Small intestine (tissue), 7 donors: ENCODE results near the gene LEMD1. TPM values are rescaled to one million over a fixed set of nuclear protein-coding genes. Genes with fewer than 3 reads are reported as not detected.
A peak's percentile ranks its signal among the peaks of the same experiment; 100 is the strongest.

Experiments used
- DNase-seq, 2 donors: peaks; one replicate each; pipeline versions ENCODE4 v3.0.0 to v3.0.0-alpha.2; 2013
- FAIRE-seq: peaks from 2 replicates; lab custom pipeline; 2012; peaks lifted over from hg19 to GRCh38; lab: Jason Lieb, UNC
- H3K27ac ChIP-seq, 3 donors: one replicate each; pipeline ENCODE4 v1.5.1; 2013; ENCODE audit warnings: low read length in 2 of 3, mild to moderate bottlenecking in 2 of 3, control low read depth in 1 of 3, inconsistent platforms in 1 of 3, low read depth in 1 of 3, moderate library complexity in 1 of 3
- H3K27me3 ChIP-seq, 3 donors: one replicate each; pipeline ENCODE4 v1.6.1; 2013; ENCODE audit warnings: low read length in 3 of 3, inconsistent platforms in 1 of 3; ENCODE audit not compliant: control insufficient read depth in 3 of 3, insufficient read depth in 3 of 3
- H3K36me3 ChIP-seq, 3 donors: one replicate each; pipeline ENCODE4 v1.6.1; 2013; ENCODE audit warnings: low read length in 3 of 3, inconsistent platforms in 1 of 3, low read depth in 1 of 3, mild to moderate bottlenecking in 1 of 3, moderate library complexity in 1 of 3; ENCODE audit not compliant: control insufficient read depth in 3 of 3, insufficient read depth in 2 of 3
- H3K4me1 ChIP-seq, 3 donors: one replicate each; pipeline ENCODE4 v1.6.1; 2013; ENCODE audit warnings: low read length in 2 of 3, inconsistent platforms in 1 of 3, low read depth in 1 of 3, mild to moderate bottlenecking in 1 of 3, moderate library complexity in 1 of 3; ENCODE audit not compliant: control insufficient read depth in 3 of 3, insufficient read depth in 2 of 3
- H3K4me3 ChIP-seq, 3 donors: one replicate each; pipeline ENCODE4 v1.5.1; 2013; ENCODE audit warnings: low read length in 3 of 3, control low read depth in 1 of 3, inconsistent platforms in 1 of 3, low read depth in 1 of 3, mild to moderate bottlenecking in 1 of 3, moderate library complexity in 1 of 3
- H3K9me3 ChIP-seq, 2 donors: one replicate each; pipeline ENCODE4 v1.6.1; 2013; ENCODE audit warnings: low read depth in 1 of 2, low read length in 1 of 2; ENCODE audit not compliant: control insufficient read depth in 2 of 2, insufficient read depth in 1 of 2
- whole genome bisulfite sequencing, 3 donors: extraction: QIAGEN DNeasy Blood & Tissue Kit; methylation state at CpG; one replicate each; pipeline ENCODE4 v1.1.7; 2013; 5-methylcytosine and 5-hydroxymethylcytosine counted together
- polyA plus RNA-seq, 4 donors: library from polyadenylated mRNA; stranded (reverse) in 3 of 4; unstranded in 1 of 4; fragments of 200-250 nt in 3 of 4; fragments of 120-200 nt in 1 of 4; gene quantifications; one replicate each; pipeline versions ENCODE4 v1.2.1 to v1.2.3, GENCODE V29; 2013
- donor health status: healthy with polysubstance abuse.
- donor health status: control.
- donor health status: control.
- donor health status: Bipolar disorder and iron deficiency.
- donor health status: healthy.

LEMD1 gene
- polyA plus RNA-seq, 4 donors = 0.34 to 3.8 (median 0.79) TPM

DNA sequence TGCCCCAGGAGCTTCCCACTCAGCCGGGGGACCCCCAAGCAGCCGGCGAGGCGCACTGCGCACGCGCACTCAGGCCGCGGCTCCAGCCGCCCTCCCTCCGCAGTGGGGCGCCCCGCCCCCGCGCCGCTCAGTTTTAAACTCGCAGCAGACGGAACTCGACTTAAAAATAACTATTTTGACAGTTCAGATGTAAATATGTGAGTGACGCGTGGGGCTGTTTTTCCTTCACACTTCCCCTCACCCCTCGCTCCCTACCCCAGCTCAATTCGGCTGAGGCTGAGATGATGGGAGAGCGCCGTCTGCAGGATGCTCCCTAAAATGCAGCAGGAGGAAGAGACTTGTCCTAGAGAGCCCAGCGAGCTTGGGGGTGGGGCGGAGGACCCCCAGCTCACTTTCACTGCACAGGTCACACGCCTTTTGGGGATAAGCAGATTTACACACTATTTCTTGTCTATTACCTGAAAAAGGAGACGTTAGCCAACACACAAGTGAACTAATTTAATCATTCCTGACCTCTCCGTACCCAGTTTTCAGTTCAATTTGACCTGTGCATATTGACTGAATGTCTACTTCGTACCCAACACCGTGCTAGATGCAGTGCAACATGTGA lies 8.9 kb upstream of the LEMD1 start:
- DNase-seq (peak; percentile 53 to 71), FAIRE-seq (no peak)
- WGBS, 3 donors = 4 to 6% (median 6%) methylated on average over 32 of the region's 32 CpGs
- Histone ChIP-seq H3K9me3 (no peaks in the 10 kb centered on the region), H3K27me3 (peaks cover 0 to 40% (median 3%) of the 10 kb centered on the region in 3 donors), H3K27ac (no peak overlapping the region), H3K4me3 (peak overlapping the region; percentile 8 to 36 (median 36)), H3K36me3 (no peaks in the 10 kb centered on the region), H3K4me1 (peaks cover 0 to 9% (median 0%) of the 10 kb centered on the region in 3 donors)

GRCh38 chr1:205429762-205430695 lies 8.2 kb upstream of the LEMD1 start:
- peak overlapping the region; percentile 8 to 36 (median 36) for H3K4me3 ChIP-seq
- H3K9me3 ChIP-seq = no peaks in the 10 kb centered on the region
- no peaks in the 10 kb centered on the region for H3K36me3 ChIP-seq
- no peak overlapping the region for H3K27ac ChIP-seq
- DNase-seq (no peak), FAIRE-seq (no peak)
- peaks cover 0 to 41% (median 3%) of the 10 kb centered on the region in 3 donors for H3K27me3 ChIP-seq
- 60 to 81% (median 61%) methylated on average over 21 to 29 of the region's 29 CpGs for whole genome bisulfite sequencing, 3 donors
- peaks cover 0 to 5% (median 0%) of the 10 kb centered on the region in 3 donors for H3K4me1 ChIP-seq

GRCh38 chr1:205424901-205425600 lies 3.2 kb upstream of the LEMD1 start:
- Histone ChIP-seq H3K27me3 (peaks cover 0 to 34% (median 3%) of the 10 kb centered on the region in 3 donors), H3K9me3 (no peaks in the 10 kb centered on the region), H3K36me3 (no peaks in the 10 kb centered on the region), H3K4me3 (no peak overlapping the region), H3K27ac (no peak overlapping the region), H3K4me1 (no peaks in the 10 kb centered on the region)
- WGBS, 3 donors = 60 to 73% (median 66%) methylated on average over 8 of the region's 8 CpGs
- DNase-seq (no peak), FAIRE-seq (no peak)

DNA sequence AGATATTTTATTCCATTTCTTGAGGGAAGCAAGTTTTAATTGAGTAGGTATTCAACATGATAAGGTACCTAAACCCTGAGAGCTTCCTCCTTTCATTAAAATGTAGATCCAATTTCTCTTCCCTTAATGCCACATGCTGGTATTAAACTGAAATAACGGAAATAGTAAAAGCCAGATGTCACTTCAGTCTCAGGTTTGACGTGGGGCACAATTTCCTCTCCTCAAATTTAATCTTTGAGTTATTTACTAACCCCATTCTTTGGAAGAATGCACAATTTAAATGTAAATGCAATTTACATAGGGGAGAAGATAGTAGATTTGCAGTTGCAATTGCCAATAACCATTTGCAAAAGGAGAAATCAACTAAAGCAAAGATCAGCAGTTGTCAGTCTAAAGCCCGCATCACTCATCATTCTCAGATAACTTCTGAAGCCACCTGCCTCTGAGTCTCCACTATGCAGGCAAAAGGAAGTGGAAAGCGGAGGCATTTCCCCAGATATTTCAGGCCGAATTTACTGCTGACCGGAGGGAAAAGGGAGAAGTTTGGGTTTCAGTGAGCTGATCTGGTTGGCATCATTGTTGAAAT lies 2.1 kb upstream of the LEMD1 start:
- no peak for FAIRE-seq

DNA sequence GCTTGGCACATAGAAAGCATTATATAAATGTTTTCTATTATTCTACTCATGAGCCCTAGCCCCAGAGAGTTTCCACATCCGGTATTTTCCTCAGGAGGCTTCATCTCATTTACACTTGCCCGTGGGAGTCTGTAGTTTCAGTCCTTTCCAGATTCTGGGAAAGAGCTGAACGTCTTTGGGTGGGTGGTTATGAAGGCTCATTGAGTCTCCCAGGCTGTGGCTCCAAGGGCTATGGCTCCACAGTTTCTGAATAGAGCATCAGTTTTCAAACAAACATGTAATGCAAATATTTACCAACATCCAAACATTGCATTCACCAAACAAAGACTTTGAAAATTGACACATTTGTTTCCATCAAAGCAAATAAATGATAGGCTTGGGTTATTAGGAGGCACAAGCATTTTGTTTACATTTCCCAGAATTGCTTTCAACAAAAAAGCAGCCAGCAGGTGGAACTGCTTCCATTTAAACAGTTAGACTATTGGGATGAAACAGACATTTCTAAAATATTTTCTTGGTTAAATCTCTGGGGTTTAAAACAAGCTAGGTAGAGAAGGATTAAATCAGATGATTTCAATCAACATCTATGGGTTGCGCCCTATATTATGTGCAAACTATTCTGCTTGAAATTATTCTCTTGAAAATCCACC lies 1.3 kb upstream of the LEMD1 start:
- Histone ChIP-seq H3K4me3 (no peak overlapping the region), H3K27ac (no peak overlapping the region), H3K4me1 (no peaks in the 10 kb centered on the region), H3K36me3 (no peaks in the 10 kb centered on the region), H3K27me3 (peaks cover 0 to 24% (median 6%) of the 10 kb centered on the region in 3 donors), H3K9me3 (no peaks in the 10 kb centered on the region)
- WGBS, 3 donors = 45 to 53% (median 52%) methylated on average over 4 of the region's 4 CpGs
- DNase-seq = no peak
- no peak for FAIRE-seq

More for the DNA sequence above, 2.1 kb upstream of the LEMD1 start:
- WGBS, 3 donors = 75 to 82% (median 81%) methylated on average over 6 of the region's 6 CpGs
- Histone ChIP-seq H3K27ac (no peak overlapping the region), H3K9me3 (no peaks in the 10 kb centered on the region), H3K27me3 (peaks cover 0 to 25% (median 6%) of the 10 kb centered on the region in 3 donors), H3K36me3 (no peaks in the 10 kb centered on the region), H3K4me1 (no peaks in the 10 kb centered on the region), H3K4me3 (no peak overlapping the region)
- DNase-seq = no peak

GRCh38 chr1:205420938-205421337 lies 918 bp downstream of the LEMD1 start:
- no peaks in the 10 kb centered on the region for H3K36me3 ChIP-seq
- 56 to 70% (median 65%) methylated on average over 2 of the region's 2 CpGs for WGBS, 3 donors
- FAIRE-seq (no peak), DNase-seq (no peak)
- H3K9me3 ChIP-seq = no peaks in the 10 kb centered on the region
- no peaks in the 10 kb centered on the region for H3K4me1 ChIP-seq
- H3K4me3 ChIP-seq = no peak overlapping the region
- H3K27me3 ChIP-seq = peaks cover 0 to 14% (median 2%) of the 10 kb centered on the region in 3 donors
- H3K27ac ChIP-seq = no peak overlapping the region

- Histone ChIP-seq H3K4me1 (no peaks in the 10 kb centered on the region), H3K36me3 (no peaks in the 10 kb centered on the region), H3K27me3 (peaks cover 0 to 2% (median 0%) of the 10 kb centered on the region in 3 donors), H3K9me3 (no peaks in the 10 kb centered on the region), H3K27ac (no peak overlapping the region), H3K4me3 (no peak overlapping the region)
- 84 to 89% (median 88%) methylated on average over 10 of the region's 10 CpGs for WGBS, 3 donors
- no peak for DNase-seq
- FAIRE-seq = no peak
These were observed 3.8 kb downstream of the LEMD1 start for GRCh38 chr1:205417870-205418635.
